Adrenal gland (tissue), 5 donors: ENCODE results near the gene CLDN10.

Experiments used
- POLR2A ChIP-seq, 2 donors: fragments of 450-650 bp; IDR thresholded peaks; one replicate each; pipeline ENCODE4 v1.6.1; 2017; ENCODE audit warnings: antibody characterized with exemption in 2 of 2, mild to moderate bottlenecking in 2 of 2, moderate library complexity in 1 of 2
- TF ChIP-seq, protein P1 (sequence below), 6 experiments: fragments of 450-650 bp in 4 of 6; fragments of 200-600 bp in 2 of 6; sonication (generic) in 1 of 6; IDR thresholded peaks; 1 replicate in 5 of 6; 2 replicates in 1 of 6; pipeline versions ENCODE4 v1.5.1 to v1.8.0; 2016 to 2021; ENCODE audit warnings: antibody characterized with exemption in 6 of 6, mild to moderate bottlenecking in 2 of 6, moderate library complexity in 1 of 6
- donor health status: DM: no; HTN: no; CAD: no.

DNA sequence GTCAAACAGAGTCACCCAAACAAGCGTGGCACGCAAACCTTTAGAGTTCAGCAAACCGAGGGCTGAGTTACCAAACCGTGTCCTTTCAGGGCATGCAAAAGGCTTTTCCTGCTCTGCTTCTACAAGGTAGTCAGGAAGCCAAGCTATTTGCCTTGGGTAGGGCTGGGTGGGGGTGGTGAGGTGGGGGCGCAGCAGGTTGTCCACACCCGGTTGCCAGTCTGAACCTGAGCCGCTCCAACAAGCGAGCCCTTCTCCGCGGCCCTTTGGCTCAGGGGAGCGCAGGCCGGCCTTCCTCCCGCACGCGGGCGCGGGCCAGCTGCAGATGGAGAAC lies 347 bp upstream of the CLDN10 start:
- TF ChIP-seq, protein P1, sequence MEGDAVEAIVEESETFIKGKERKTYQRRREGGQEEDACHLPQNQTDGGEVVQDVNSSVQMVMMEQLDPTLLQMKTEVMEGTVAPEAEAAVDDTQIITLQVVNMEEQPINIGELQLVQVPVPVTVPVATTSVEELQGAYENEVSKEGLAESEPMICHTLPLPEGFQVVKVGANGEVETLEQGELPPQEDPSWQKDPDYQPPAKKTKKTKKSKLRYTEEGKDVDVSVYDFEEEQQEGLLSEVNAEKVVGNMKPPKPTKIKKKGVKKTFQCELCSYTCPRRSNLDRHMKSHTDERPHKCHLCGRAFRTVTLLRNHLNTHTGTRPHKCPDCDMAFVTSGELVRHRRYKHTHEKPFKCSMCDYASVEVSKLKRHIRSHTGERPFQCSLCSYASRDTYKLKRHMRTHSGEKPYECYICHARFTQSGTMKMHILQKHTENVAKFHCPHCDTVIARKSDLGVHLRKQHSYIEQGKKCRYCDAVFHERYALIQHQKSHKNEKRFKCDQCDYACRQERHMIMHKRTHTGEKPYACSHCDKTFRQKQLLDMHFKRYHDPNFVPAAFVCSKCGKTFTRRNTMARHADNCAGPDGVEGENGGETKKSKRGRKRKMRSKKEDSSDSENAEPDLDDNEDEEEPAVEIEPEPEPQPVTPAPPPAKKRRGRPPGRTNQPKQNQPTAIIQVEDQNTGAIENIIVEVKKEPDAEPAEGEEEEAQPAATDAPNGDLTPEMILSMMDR (IDR thresholded peaks at IDR 0.05) = no peak
- TF ChIP-seq POLR2A (IDR thresholded peaks at IDR 0.05) = no peak
